Measurements from ENCODE around the gene ZNF354C.

Gene ZNF354C

DNA sequence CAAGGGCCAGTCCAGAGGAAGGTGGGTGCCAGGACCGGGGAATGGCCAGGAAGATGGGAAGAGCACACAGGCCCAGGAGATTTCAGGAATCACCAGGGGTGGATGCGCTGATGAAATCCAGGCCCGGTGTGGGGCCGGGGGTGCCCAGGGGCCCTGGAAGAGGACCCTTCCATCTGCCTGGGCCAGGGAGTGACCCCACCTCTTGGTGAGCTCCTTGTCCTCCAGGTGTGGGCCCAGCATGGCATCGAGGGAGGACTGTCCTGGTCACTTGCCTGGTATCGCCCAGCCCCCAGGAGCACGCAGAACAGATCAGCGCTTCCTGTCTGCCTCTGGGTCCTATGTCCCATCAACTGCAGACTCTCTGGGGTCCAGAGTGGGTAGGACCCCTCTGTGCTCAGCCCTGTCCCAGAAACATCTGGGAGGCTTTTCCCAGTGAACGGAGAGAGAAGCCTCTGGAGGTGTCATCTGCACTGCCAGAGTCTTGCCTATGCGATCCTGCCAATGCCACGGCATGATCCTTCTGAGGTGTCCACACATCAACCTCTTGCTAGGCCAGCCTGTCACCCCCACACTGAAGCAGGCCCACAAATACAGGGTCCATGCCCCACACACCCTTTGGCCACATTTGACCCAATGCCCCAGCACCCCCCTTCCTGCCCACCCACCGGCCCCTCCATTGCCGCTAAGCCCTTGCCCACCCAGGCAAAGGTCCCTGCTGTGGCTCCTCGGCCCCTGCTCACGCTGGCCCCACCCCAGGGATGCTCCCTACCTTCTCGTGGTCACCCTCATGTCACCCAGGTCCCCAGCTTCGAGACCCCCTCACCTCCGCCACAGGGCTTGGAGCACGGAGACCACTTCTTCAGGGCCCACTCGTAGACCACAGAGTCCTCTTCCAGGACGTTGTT lies 67.2 kb downstream of the ZNF354C start:
- ATAC-seq (ENCODE audit: low read depth) = no peak
- Histone ChIP-seq H3K27ac (ENCODE audit: poor library complexity, severe bottlenecking) (no peak overlapping the region), H3K36me3 (ENCODE audit: low read depth) (no peaks in the 10 kb centered on the region), H3K4me1 (ENCODE audit: insufficient read depth, poor library complexity, severe bottlenecking) (no peaks in the 10 kb centered on the region), H3K27me3 (ENCODE audit: insufficient read depth, poor library complexity, severe bottlenecking) (no peaks in the 10 kb centered on the region), H3K4me3 (ENCODE audit: severe bottlenecking) (no peak overlapping the region), H3K9me3 (ENCODE audit: severe bottlenecking) (peaks cover 42% of the 10 kb centered on the region)
- DNase-seq (ENCODE audit: low spot score) = peak; percentile 52
- no peak for TF ChIP-seq CTCF (IDR thresholded peaks at IDR 0.05; ENCODE audit: poor library complexity, severe bottlenecking)

DNA sequence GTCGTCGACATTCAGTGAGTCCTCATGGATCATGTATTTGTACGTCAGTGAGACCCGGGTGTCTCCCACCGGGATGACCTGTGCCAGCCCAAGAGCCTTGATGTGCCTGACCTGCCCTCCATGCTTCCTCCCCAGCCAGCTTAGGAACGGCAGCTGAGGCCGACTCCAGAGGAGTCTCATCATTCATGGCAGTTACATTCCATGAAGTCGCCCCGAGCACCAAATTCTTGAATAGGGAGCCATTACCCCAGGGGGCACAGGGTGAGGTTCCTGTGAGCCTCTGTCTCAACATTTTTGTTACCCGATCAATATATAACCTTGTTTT lies 67.8 kb downstream of the ZNF354C start:
- H3K9me3 ChIP-seq (ENCODE audit: severe bottlenecking) = peaks cover 43% of the 10 kb centered on the region
- ATAC-seq (ENCODE audit: low read depth) (no peak), DNase-seq (ENCODE audit: low spot score) (no peak)
- H3K27me3 ChIP-seq (ENCODE audit: insufficient read depth, poor library complexity, severe bottlenecking) = no peaks in the 10 kb centered on the region
- TF ChIP-seq CTCF (IDR thresholded peaks at IDR 0.05; ENCODE audit: poor library complexity, severe bottlenecking) = no peak
- no peak overlapping the region for H3K4me3 ChIP-seq (ENCODE audit: severe bottlenecking)
- no peak overlapping the region for H3K27ac ChIP-seq (ENCODE audit: poor library complexity, severe bottlenecking)
- H3K4me1 ChIP-seq (ENCODE audit: insufficient read depth, poor library complexity, severe bottlenecking) = no peaks in the 10 kb centered on the region
- H3K36me3 ChIP-seq (ENCODE audit: low read depth) = no peaks in the 10 kb centered on the region

DNA sequence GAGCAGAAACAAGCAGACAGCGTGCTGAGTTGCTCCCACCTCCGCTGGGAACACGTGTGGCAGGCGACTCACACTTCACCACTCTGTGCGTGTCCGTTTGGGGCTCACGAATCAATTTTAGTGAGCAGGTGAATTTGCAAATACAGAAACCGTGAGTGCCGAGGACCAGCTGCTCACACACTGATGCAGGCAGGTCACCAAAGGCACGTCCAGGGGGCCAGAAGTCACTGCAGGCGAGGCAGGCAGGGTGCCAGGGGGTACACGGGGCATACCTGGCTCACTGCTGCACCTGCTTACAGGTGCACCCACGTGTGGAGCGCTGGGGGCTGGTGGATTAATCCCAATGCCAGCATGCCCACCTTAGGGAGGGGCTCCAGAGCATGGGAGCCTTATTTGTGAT lies 68.8 kb downstream of the ZNF354C start:
- Histone ChIP-seq H3K4me1 (ENCODE audit: insufficient read depth, poor library complexity, severe bottlenecking) (no peaks in the 10 kb centered on the region), H3K27ac (ENCODE audit: poor library complexity, severe bottlenecking) (no peak overlapping the region), H3K36me3 (ENCODE audit: low read depth) (no peaks in the 10 kb centered on the region), H3K27me3 (ENCODE audit: insufficient read depth, poor library complexity, severe bottlenecking) (no peaks in the 10 kb centered on the region), H3K4me3 (ENCODE audit: severe bottlenecking) (no peak overlapping the region), H3K9me3 (ENCODE audit: severe bottlenecking) (peaks cover 38% of the 10 kb centered on the region)
- TF ChIP-seq CTCF (IDR thresholded peaks at IDR 0.05; ENCODE audit: poor library complexity, severe bottlenecking) = no peak
- peak; percentile 40 for DNase-seq (ENCODE audit: low spot score)
- ATAC-seq (ENCODE audit: low read depth) = no peak

DNA sequence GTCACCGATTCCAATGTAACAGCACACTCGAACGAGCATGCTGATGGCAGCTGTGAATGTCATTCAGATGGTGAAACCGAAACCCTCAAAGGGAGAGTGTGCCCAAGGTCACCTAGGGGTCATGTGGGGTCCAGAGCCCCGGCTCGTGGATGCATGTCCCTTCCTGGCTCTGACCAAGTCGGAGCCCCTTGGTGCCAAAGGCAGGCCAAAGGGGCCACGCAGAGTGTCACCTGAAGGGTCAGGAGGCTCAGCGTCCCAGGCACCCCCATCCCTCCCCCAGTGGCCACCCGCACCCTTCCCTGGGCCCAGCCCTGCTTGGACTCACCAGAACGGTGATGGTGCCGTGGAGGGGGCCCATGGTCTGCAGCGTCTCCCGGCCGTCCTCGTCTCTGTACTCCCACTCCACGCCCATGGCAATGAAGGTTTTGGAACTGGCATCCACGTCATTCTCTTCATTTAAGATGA lies 69.5 kb downstream of the ZNF354C start:
- no peak overlapping the region for H3K4me3 ChIP-seq (ENCODE audit: severe bottlenecking)
- no peak overlapping the region for H3K27ac ChIP-seq (ENCODE audit: poor library complexity, severe bottlenecking)
- DNase-seq (ENCODE audit: low spot score) (peak; percentile 66), ATAC-seq (ENCODE audit: low read depth) (no peak)
- H3K36me3 ChIP-seq (ENCODE audit: low read depth) = no peaks in the 10 kb centered on the region
- no peak for TF ChIP-seq CTCF (IDR thresholded peaks at IDR 0.05; ENCODE audit: poor library complexity, severe bottlenecking)
- H3K4me1 ChIP-seq (ENCODE audit: insufficient read depth, poor library complexity, severe bottlenecking) = no peaks in the 10 kb centered on the region
- H3K27me3 ChIP-seq (ENCODE audit: insufficient read depth, poor library complexity, severe bottlenecking) = no peaks in the 10 kb centered on the region
- peaks cover 38% of the 10 kb centered on the region for H3K9me3 ChIP-seq (ENCODE audit: severe bottlenecking)

DNA sequence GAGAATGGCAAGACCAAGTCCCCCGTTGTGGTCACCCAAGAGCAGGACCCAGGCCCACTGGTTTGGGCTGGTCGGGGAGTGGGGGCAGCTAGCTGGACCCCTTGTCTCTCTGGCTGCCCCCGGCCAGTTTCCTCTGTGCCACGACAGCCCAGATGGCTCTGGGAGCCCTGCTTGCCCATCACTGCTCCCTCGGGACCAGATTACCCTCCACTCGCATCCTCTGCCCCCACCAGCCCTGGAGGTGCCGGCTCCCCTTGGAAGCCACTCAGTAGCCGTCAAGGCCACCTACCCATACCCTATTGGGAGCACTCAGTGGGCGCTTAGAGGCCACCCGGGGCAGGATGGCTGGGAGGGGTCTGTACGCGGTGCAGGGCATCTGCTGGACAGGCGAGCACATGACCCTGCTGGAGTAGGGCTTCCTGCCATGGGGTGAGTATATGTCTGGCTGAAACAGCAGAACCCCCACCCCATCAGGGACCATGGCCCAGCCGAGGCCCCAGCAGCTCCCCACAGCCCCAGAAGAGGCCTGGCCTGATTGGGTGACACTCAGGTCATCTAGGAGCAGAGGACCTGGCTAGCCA lies 70.0 kb downstream of the ZNF354C start:
- Histone ChIP-seq H3K27me3 (ENCODE audit: insufficient read depth, poor library complexity, severe bottlenecking) (no peaks in the 10 kb centered on the region), H3K9me3 (ENCODE audit: severe bottlenecking) (peaks cover 35% of the 10 kb centered on the region), H3K36me3 (ENCODE audit: low read depth) (no peaks in the 10 kb centered on the region), H3K4me3 (ENCODE audit: severe bottlenecking) (no peak overlapping the region), H3K27ac (ENCODE audit: poor library complexity, severe bottlenecking) (no peak overlapping the region), H3K4me1 (ENCODE audit: insufficient read depth, poor library complexity, severe bottlenecking) (no peaks in the 10 kb centered on the region)
- no peak for TF ChIP-seq CTCF (IDR thresholded peaks at IDR 0.05; ENCODE audit: poor library complexity, severe bottlenecking)
- no peak for ATAC-seq (ENCODE audit: low read depth)
- DNase-seq (ENCODE audit: low spot score) = peak; percentile 62
